Muscle of back (tissue), 11 donors: Measurements from ENCODE around the gene TTC12. TPM values are rescaled to one million over a fixed set of nuclear protein-coding genes. Genes with fewer than 3 reads are reported as not detected.
"Not testable (repeated sequence)": the region's sequence is repeated elsewhere in the genome, so short reads cannot be mapped to it uniquely, and the experiment has no call there.

Experiments
- DNase-seq, 3 donors: peaks; one replicate each; pipeline versions ENCODE4 v3.0.0 to v3.0.0-alpha.2; 2013
- polyA plus RNA-seq, 10 donors: library from polyadenylated mRNA; unstranded; fragments of 120-200 nt; gene quantifications; one replicate each; pipeline ENCODE4 v1.2.1, GENCODE V29; 2013; ENCODE audit not compliant: insufficient read length in 10 of 10

TTC12 gene
- polyA plus RNA-seq, 10 donors = 4.4 to 14.2 (median 8.9) TPM

DNA sequence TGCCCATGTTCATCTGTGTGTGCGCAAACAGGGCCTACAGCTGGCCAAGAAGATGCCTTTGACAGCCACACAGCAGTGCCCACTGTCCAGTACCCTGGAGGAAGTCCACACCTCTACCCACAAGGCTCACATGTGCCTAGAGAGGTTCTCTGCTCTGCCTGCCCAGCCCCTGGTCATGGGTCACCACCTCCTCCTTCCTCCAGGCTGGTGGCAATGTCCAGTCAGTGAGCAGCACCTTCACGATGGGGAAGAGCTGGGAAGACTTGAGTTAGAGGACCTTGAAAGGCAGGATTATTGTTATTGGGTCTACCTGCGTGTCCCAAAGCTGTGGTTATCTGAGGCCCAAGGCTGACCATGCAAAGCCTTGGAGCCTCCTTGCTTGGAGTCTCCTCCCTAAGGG is 28.4 kb upstream of the TTC12 start:
- no peak for DNase-seq

DNA sequence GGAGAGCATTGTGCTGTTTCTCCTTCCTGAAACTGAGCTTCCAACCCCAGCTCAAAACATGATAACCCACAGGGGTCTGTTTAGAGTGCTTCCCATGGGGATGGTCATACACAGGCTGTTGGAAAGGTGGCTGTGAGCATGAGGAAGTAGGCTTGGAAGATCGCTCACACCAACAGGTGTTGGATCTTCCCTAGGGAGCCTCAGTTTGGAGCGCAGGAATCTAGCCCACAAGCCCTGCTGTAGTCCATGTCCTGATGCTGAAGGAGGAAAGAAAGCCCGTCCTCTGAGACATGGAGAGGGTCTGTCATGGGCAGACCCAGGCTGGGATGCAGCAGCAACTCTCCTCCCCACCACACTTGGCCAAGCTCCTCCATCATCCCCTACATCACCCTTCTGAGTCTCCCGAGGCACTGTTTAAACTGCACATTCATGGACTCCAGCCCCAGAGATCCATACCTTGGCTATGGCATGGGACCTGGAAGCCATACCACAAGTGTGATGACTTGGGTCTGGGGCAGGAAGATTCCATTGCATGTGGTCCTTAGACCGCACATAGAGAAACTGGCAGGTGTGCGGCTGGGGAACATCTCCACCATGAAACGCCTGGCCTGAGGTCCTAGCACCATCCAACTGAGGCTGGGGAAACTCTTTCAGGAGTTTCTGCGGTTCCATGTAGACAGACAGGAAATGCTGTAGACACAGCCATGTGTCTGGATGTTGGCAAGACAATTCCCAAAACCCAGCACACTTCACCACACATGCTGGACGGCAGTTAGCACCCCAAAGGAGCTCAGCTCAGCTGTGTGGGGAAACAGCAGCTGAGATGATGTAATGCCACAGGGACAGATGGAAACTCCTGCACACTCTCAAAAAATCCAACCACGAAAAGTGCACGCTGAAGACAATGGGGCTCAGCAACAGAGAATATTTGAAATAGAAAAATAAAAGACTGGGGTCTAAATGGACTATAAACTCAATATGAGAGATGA is 27.6 kb upstream of the TTC12 start:
- peak; percentile 45 to 78 (median 48) for DNase-seq

DNA sequence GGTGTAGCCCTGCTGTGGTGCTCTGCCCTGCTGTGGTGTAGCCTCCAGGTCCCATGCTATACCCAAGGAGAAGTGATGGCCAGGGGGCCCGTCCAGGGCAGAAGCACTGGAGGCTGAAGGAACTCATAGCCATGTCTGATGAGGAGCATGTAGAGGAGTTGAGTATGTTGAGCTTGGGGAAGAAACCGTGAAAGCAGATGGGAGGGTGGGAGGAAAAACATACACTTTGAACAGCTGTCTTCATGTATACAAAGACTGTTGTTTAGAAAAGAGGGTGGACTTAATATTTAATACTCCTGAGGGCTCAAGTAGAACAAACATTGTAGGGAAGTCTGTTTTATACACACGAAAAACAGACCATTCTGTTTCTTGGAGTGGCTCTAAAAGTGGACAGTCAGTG is 26.6 kb upstream of the TTC12 start:
- peak in 1 of 3 donors; percentile 38 for DNase-seq

DNA sequence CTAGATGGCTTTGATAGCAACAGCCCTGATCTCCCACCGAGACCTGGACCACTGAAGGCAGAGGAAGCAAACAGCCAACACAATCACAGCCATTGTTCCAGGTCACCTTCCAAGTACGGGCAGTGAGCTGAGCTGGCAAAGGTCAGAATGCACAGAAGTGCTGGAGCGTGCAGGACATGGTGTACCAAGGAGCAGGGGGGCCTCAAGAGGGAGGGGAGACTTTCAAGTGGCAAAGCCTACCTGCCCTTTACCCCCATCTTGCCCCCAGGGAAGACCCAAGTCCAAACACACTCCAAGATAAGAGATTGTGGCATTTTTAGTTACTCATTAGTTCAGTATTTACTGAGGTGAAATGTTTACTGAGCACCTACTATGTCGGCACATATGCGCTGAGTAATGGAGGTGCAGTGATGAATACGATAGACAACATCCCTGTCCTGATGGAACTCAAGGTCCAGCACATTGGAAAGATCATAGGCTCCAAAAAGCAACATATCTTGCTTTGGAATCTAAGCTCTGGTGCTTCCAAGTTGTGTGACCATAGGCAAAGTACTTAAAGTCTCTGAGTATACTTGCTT is 26.0 kb upstream of the TTC12 start:
- DNase-seq = no peak

DNA sequence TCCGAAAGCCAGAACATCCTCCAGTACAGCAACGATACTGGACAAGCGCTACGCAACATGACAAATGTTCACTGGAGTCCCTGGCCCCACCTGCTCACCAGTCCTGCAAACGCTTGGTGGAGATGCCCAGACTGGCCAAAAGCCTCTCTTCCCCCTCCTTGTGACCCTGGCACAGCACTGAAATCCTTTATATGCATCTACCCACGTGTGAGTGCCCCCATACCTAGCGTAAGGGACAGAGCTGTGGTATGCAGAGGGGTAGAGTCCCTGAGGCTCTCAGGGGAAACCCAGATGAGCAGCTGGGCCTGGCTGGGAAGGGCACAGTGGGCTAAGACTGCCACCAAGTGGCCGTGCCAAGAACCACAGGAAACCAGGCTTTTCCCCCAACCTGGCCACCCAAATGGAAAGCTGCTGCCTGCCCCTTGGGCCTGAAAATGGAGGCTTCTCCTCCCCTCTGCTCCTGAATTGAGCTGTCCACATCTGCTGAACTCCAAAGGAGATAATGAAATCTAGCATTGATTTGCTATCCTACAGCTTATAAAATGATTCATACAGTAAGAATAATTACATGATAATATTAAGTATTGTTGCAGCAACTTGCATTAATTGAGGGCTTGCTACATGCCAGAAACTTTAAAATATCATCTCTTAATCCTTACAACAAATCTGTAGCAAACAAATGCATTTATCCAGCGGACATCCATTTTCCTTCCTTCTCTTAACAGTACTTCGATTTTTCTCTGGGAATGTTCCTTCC is 24.8 kb upstream of the TTC12 start:
- DNase-seq = peak; percentile 39 to 72 (median 53)

DNA sequence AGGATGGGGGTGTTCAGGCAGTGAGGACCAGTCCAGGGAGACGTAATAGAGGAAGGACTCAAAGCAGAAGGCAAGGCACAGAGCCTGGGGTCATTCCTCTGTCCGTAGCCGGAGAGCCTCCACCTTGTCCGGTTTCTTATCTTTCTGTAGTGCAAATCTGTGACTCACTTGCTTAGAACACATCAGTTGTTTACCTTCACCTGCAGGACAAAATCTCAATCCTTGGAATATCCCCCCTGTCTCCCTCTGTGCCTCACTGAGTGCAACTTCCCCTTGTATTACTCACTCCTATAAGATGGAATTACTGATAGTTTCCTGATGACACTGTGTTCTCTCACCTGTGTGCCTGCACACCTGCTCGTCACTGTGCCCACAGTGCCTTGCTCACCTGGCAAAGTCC is 20.4 kb upstream of the TTC12 start:
- no peak for DNase-seq

DNA sequence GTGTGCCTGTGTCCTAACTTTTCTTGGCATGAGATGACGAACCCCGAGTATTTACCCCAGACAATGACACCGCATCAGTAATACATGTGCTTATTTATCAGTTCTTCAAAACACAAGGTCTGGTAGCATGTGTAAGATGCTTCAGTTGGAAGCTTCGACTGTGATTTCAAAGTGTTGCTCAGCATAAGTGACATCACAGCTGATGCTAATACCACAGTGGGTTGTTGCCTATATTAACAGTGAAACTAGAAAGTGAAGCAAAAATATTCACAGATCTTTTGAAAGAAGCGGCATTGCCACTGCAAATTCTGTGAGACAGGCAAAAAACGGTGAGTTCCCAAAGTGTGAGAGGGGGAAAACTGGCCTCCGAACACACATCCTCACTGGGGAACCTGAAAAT is 18.4 kb upstream of the TTC12 start:
- DNase-seq = no peak

DNA sequence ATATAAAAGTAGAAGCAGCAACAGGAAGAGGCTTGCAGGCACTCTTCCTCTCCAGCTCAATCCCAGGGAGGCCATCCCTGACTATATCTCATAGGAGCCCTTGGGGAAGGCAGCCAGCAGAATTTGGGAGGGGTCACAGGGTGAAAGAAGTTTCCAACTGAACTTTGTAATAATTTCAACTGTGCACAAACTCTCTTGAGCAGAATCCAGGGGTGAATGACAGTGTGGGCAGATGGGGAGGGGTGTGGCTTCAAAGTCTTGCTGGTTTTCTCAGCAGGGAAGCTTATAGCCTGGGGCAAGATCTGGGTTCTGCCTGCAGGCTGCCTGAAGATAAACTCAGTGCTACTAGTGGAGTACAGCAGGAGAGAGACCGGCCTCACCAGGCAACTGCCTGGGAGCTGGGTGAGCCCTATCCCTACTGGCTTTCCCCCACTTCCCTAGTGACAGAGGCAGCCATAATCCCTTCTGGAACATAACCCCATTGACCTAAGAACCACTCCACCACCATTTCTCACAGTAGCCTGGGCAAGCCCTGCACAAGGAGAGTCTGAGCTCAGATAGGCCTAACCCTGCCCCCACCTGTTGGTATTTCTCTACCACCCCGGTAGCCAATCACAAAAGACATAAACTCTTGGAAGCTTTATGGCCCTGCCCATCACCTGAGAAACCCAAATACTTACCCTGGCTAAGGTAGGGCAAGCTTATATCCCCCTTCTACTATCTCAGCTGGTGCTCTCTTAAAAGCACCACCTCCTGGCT is 17.8 kb upstream of the TTC12 start:
- DNase-seq = peak in 1 of 3 donors; percentile 26

DNA sequence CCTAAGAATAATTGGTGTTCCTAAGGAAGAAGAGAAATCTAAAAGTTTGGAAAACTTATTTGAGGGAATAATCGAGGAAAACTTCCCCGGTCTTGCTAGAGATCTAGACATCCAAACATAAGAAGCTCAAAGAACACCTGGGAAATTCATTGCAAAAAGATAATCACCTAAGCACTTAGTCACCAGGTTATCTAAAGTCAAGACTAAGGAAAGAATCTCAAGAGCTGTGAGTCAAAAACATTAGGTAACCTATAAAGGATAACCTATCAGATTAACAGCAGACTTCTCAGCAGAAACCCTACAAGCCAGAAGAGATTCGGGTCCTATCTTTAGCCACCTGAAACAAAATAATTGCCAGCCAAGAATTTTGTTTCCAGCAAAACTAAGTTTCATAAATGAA is 15.9 kb upstream of the TTC12 start:
- DNase-seq = not testable (repeated sequence)

DNA sequence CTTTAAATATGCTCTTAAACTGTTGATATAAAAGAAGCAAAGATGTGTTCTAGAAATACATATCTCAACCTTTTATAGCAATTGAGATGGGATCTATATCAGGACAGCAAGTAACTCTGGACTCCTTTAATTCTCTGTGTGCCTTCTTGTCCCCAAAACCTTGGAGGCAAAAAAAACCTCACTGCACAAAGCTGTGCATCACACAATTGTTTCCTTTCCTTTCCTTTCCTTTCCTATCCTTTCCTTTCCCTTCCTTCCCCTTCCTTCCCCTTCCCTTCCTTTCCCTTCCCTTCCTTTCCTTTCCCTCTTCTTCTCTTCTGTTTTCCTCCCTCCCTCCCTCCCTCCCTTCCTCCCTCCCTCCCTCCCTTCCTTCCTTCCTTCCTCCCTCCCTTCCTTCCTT is 9.5 kb upstream of the TTC12 start:
- DNase-seq = no peak

DNA sequence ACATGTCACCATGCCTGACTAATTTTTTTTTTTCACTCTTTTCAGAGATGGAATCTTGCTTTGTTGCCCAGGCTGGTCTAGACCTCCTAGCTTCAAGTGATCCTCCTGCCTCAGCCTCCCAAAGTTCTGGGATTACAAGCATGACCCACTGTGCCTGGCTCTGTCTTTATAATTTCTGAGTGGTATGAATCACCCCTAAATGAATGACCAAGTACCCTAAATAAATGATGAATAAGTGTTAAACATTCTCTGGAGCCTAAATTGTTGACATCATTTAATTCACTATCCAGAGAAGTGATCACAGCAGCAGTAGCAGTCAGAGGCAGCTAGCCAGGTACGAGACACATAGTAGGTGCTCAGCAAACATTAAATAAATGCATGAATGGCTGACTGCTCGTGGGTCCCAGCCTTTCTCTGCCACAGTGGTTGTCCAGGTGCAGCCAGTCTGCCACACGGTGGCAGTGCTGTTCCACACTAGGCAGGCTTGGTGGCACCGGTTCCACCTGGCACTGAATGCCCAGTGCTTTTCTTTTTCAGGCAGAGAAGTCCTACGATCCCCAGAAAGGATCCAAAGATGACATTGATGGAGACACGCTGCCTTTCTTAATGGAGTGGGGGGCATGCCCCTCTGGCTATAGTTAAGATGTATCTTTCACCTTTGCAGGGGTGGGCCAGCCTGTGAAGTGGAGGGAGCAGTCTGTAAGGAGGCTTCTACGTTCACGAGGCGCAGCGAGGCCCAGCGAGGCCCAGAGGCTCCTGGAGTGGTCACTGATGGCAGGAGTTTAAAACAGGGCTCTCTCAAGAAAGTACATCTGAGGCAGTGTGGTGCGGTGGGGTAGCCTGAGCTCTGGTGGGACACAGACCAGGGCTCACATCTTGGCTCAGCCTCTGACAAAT is 8.7 kb upstream of the TTC12 start:
- DNase-seq = peak; percentile 46 to 68 (median 59)

DNA sequence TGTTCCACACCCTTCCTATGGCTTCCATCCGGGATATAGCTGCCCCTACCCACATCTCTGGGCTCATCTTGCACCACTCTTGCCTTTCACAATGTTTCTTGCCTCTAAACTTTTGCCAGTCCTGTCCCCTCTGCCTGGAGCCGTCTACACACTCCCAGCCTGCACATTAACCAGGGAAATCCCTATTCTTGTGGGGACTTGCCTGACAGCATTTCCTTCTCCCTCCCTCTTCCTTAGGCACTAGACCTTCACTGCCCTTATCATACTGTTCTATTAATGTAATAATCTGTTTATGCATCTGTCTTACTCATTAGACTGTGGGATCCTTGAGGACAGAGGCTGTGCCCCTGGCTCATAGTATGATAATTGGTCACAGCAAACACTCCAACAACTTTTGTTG is 5.8 kb upstream of the TTC12 start:
- DNase-seq = no peak

DNA sequence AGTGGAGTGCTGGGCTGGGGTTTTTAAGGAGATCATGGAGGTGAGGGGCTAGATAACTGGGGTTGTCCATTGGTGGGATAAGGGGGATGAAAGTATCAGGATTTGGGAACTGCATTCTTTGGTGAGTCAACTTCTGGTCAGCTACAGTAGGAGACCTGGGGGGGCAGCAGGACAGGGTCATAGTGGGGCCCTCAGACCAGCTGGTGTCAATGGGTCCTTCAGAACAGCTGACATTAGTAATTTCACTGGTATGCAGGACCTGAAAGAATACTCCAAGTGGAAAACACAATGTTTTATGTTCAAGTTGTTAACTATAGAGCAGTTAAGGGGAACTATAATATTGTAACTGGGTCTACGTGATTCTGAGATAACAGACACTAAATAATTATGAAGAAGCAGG is 2.8 kb upstream of the TTC12 start:
- no peak for DNase-seq

DNA sequence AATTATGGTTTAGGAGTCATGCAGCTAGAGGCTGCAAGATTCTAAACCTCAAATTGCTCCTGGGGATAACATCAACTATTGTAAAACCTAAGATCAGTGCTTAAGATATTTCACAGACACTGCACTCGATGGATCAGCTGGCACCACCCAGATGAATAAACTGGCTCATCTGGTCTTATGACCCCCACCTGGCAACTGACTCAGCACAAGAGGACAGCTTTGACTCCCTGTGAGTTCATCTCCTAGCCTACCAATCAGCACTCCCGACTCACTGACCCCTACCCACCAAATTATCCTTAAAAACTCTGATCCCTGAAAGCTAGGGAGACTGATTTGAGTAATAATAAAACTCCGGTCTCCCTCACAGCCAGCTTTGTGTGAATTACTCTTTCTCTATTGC is 782 bp upstream of the TTC12 start:
- no peak for DNase-seq

DNA sequence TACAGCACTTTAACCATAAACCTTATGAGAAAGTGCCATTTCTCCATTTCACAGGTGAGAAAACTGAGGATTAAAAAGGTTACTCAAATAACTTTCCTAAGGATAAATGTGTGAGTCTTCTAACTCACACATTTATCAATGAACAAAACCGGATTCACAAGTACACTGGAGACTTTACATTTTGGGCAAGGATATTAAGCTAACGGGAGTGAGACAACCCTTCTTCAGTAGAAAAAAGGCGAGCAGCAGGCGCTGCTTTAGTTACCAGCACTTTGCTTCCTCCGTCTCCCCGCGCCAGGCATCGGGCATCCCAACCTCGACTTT is 356 bp upstream of the TTC12 start:
- DNase-seq = no peak

DNA sequence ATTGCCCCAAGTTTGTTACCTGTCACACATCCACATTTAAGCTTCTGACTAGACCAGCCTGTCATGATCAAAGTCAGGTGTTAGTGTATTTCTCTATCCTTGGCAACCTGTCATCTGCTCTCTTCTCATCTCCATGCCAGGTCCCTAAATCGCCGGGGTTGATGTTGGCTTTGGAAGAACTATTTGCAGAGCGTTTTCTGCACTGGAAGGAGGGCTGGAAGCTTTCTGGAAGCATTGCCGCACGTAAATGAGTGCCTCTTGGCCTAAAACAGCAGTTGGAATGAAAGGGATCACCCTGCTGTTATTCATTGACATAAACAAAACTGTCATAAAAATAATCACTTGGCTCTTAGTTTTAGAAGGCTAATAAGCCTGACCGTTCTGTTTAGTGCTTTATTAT is 1.4 kb downstream of the TTC12 start:
- peak in 1 of 3 donors; percentile 9 for DNase-seq

DNA sequence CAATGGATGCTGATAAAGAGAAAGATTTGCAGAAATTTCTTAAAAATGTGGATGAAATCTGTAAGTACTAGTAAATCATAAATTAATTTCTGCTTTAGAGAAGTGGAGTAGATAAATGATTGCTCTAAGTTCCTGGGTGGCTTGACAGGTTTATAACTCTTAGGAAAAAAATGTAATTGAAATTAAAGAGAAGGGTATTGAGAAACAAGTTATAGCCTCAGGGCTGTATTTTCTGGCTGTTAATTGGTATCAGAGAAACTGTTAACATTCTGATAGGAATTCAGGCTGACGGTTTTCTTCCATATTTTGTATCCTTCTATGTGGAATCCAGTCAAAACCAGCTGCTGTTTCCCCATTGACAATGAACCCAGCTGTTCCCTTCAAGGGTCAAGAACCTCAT is 1.9 kb downstream of the TTC12 start:
- DNase-seq = no peak

DNA sequence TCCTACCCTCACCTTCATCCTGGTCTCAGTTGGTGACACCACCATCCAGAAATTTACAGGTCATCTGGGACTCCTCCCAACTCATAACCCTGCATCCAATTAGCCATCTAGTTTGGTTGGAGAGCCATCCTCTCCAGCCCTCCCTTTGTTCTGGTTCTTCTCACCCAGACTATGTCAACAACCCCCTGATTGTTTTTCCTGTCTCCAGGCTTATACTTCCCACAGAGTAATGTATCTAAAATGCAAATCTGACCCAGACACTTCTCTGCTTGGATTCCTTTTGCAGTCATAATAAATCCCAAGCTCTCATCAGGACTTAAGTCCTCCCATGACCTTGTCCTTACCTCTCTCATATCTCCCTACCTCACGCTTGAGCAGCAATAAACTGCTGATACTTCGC is 3.0 kb downstream of the TTC12 start:
- DNase-seq = no peak

DNA sequence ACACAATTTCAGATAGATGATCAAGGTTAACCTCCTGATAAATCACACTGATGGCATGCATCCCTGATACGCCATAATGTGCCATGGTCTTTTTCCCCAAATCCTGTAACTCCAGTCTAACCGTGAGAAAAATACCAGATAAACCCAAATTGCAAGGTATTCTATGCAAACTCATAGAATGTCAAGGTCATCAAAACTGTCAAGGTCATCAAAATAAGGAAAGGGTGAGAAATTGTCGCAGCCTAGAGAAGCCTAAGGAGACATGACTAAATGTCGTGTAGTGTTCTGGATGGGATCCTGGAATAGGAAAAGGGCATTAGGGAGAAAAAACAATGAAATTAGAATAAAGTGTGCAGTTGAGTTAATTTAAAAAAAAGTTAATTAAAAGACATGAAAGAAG is 4.7 kb downstream of the TTC12 start:
- DNase-seq = no peak

DNA sequence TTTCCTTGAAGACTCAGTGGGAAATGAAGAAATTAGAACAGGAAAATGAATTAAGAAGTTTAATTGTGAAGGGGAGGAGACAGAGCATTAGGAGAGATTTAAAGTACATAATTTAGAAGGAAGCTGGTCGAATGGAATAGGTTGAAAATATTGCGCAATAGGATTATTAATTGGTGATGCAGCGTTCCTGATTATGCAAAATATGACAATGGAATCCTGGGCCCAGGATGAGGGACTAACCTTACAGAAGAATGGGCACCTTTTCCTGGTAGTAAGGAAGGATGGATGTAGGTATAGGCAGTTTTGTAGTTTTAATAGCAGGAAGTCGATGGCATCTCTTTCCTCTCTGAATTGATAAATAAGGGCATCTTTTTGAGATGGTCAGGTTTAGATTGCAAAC is 7.8 kb downstream of the TTC12 start:
- no peak for DNase-seq

DNA sequence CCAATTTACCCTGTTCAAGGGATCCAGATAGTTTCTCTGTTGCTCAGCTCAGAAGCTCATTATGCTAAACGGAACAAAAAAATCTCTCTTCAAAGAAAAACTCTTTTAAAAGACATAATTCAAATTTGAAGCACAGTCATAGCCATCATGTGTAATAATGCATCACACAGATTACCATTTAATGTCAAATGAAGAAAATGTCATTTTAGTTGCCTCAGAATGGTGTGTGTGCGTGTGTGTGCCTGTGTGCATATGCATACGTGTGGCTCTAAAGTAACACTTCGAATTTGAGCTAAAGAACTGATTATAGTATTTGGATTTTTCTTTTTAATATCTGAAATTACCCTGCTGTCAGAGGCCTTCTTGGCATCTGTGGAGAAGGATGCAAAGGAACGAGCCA is 9.9 kb downstream of the TTC12 start:
- DNase-seq = no peak
